GM12878 (cell line): ENCODE results near the gene NUDT3. TPM values are rescaled to one million over a fixed set of nuclear protein-coding genes. Genes with fewer than 3 reads are reported as not detected.

Source experiments
- ATF3 ChIP-seq: IDR thresholded peaks from 2 replicates; pipeline ENCODE4 v1.6.1; 2011; ENCODE audit warnings: low read depth, mild to moderate bottlenecking, low read length, moderate library complexity, borderline replicate concordance; ENCODE audit errors: extremely low read depth
- BACH1 ChIP-seq: fragments of 450-650 bp; IDR thresholded peaks from 2 replicates; pipeline ENCODE4 v1.6.1; 2017; ENCODE audit warnings: mild to moderate bottlenecking, borderline replicate concordance
- CUX1 ChIP-seq: IDR thresholded peaks from 2 replicates; pipeline ENCODE4 v1.6.1; 2012; ENCODE audit warnings: improper control_type of control experiment, low read depth, low read length; ENCODE audit not compliant: insufficient replicate concordance
- GABPA ChIP-seq: IDR thresholded peaks from 2 replicates; pipeline ENCODE4 v1.6.1; 2014; ENCODE audit warnings: antibody characterized with exemption, low read depth, mild to moderate bottlenecking, inconsistent platforms
- HDGF ChIP-seq: fragments of 450-650 bp; IDR thresholded peaks from 2 replicates; pipeline ENCODE4 v1.6.1; 2016; ENCODE audit warnings: antibody characterized with exemption
- KAT2A ChIP-seq: conservative IDR thresholded peaks from 2 replicates; pipeline ENCODE4 v1.6.1; 2011; ENCODE audit warnings: low read depth, low read length; ENCODE audit not compliant: control insufficient read depth
- KDM1A ChIP-seq: fragments of 200-600 bp; sonication (generic); IDR thresholded peaks from 2 replicates; pipeline ENCODE4 v1.6.1; 2016; ENCODE audit warnings: borderline replicate concordance
- MEF2A ChIP-seq: IDR thresholded peaks from 2 replicates; pipeline ENCODE4 v1.6.1; 2011; ENCODE audit warnings: low read depth, mild to moderate bottlenecking, low read length, moderate library complexity; ENCODE audit not compliant: insufficient read depth
- MYB ChIP-seq: fragments of 150-350 bp; IDR thresholded peaks from 2 replicates; pipeline ENCODE4 v1.6.1; 2014; ENCODE audit warnings: mild to moderate bottlenecking, low read depth, low read length, borderline replicate concordance
- MYC ChIP-seq: IDR thresholded peaks from 2 replicates; pipeline ENCODE4 v1.6.1; 2011; ENCODE audit warnings: mild to moderate bottlenecking, low read length, moderate library complexity, inconsistent platforms; ENCODE audit not compliant: insufficient read depth, insufficient replicate concordance, insufficient read length, severe bottlenecking
- NFYB ChIP-seq: IDR thresholded peaks from 2 replicates; pipeline ENCODE4 v1.6.1; 2011; ENCODE audit warnings: low read depth, mild to moderate bottlenecking, low read length, improper control_type of control experiment, moderate library complexity; ENCODE audit not compliant: insufficient read depth
- PAX8 ChIP-seq: fragments of 450-650 bp; IDR thresholded peaks from 2 replicates; pipeline ENCODE4 v1.6.1; 2017; ENCODE audit warnings: mild to moderate bottlenecking, moderate library complexity
- RBBP5 ChIP-seq: fragments of 200-600 bp; sonication (generic); conservative IDR thresholded peaks from 2 replicates; pipeline ENCODE4 v1.6.1; 2016
- SREBF2 ChIP-seq: IDR thresholded peaks from 2 replicates; pipeline ENCODE4 v1.6.1; 2012; ENCODE audit warnings: mild to moderate bottlenecking, low read length
- SUZ12 ChIP-seq: fragments of 200-600 bp; sonication (generic); IDR thresholded peaks from one replicate; pipeline ENCODE4 v1.6.1; 2018; ENCODE audit warnings: antibody characterized with exemption, mild to moderate bottlenecking; ENCODE audit not compliant: unreplicated experiment
- TCF12 ChIP-seq: IDR thresholded peaks from 2 replicates; pipeline ENCODE4 v1.6.1; 2011; ENCODE audit warnings: low read depth, mild to moderate bottlenecking, low read length
- TCF3 ChIP-seq: IDR thresholded peaks from 2 replicates; pipeline ENCODE4 v1.6.1; 2012; ENCODE audit warnings: low read depth, mild to moderate bottlenecking, low read length, borderline replicate concordance; ENCODE audit not compliant: insufficient read depth
- polyA plus RNA-seq, 11 experiments: library from polyadenylated mRNA; depleted of rRNA in 4 of 11; unstranded in 6 of 11; stranded (reverse) in 5 of 11; fragments of >200 nt; fragmentation: Nextera tagmentation in 4 of 11; fragmentation: Illumina TruSeq in 1 of 11; extraction: Ambion mirVana in 4 of 11; extraction: Trizol in 1 of 11; gene quantifications; 1 replicate in 1 of 11; 2 replicates in 10 of 11; pipeline versions ENCODE4 v1.2.1 to v1.2.3, GENCODE V29; 2011 to 2016; ENCODE audit warnings: inconsistent platforms in 2 of 11, missing spikeins in 2 of 11, low read depth in 1 of 11
- total RNA-seq, 4 experiments: library from RNA; depleted of rRNA in 3 of 4; stranded (reverse); fragments of >200 nt in 3 of 4; fragmentation: Illumina TruSeq in 1 of 4; extraction: Trizol in 1 of 4; gene quantifications; 2 replicates each; pipeline versions ENCODE4 v1.2.1 to v1.2.3, GENCODE V29; 2013 to 2021
- TF ChIP-seq, protein P1 (sequence below): fragments of 450-650 bp; IDR thresholded peaks from 2 replicates; pipeline ENCODE4 v1.6.1; 2018; ENCODE audit warnings: borderline replicate concordance, mild to moderate bottlenecking; ENCODE audit not compliant: partially characterized antibody
- TF ChIP-seq, protein P2 (sequence below): fragments of 450-650 bp; IDR thresholded peaks from 2 replicates; pipeline ENCODE4 v1.6.1; 2016; ENCODE audit warnings: mild to moderate bottlenecking

The NUDT3 gene
- total and polyA plus RNA-seq, 10 of the 15 experiments (the other 5 are each of a cell fraction or from before 2014, with no cell fraction given): 2.4 to 32.3 (median 25.5) TPM

DNA sequence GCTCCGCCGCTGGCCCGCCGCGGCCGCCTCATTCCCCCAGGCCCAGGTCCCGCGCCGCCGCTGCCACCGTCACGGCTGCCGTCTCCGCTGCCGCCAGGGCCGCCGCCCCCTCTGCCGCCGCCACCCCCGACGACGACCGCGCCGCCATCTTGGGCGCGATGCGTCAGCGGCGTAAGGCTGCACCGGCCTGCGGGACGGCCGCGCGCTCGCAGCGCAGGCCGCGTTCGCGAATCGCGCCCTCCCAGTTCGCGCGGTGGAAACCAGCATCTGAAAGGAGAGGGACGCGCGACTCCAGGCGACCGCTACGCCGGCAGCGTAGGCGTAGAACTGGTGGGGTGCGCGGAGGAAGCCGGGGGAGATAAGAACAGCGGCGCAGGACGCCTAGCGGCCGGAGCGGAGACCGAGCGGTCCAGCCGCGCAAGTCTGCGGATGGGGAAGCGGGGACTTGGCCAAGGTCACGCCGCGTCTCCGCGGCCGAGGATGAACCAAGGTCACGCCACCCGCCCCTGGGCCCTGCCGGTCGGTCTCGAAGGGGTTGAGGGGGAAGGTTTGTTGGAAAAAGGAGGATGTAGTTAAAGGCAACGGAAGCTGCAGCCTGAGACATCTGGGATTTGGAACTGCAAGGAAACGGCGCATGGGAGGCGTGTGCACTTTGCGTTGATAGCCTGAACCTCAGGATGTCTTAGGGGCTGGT is at the start of gene NUDT3 (continued):
- TF ChIP-seq CUX1 (no peak), MYB (no peak), MEF2A (0 out of 2 replicates have a peak, but pooled peaks have one; percentile 13), RBBP5 (no peak), PAX8 (no peak), GABPA (no peak), SREBF2 (no peak), KAT2A (no peak), NFYB (no peak), KDM1A (no peak), TCF12 (no peak), MYC (no peak), SUZ12 (no peak), HDGF (peak; percentile 87), BACH1 (peak; percentile 29), TCF3 (no peak), ATF3 (no peak)
- TF ChIP-seq, protein P1, sequence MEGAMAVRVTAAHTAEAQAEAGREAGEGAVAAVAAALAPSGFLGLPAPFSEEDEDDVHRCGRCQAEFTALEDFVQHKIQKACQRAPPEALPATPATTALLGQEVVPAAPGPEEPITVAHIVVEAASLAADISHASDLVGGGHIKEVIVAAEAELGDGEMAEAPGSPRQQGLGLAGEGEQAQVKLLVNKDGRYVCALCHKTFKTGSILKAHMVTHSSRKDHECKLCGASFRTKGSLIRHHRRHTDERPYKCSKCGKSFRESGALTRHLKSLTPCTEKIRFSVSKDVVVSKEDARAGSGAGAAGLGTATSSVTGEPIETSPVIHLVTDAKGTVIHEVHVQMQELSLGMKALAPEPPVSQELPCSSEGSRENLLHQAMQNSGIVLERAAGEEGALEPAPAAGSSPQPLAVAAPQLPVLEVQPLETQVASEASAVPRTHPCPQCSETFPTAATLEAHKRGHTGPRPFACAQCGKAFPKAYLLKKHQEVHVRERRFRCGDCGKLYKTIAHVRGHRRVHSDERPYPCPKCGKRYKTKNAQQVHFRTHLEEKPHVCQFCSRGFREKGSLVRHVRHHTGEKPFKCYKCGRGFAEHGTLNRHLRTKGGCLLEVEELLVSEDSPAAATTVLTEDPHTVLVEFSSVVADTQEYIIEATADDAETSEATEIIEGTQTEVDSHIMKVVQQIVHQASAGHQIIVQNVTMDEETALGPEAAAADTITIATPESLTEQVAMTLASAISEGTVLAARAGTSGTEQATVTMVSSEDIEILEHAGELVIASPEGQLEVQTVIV: no peak
- TF ChIP-seq, protein P2, sequence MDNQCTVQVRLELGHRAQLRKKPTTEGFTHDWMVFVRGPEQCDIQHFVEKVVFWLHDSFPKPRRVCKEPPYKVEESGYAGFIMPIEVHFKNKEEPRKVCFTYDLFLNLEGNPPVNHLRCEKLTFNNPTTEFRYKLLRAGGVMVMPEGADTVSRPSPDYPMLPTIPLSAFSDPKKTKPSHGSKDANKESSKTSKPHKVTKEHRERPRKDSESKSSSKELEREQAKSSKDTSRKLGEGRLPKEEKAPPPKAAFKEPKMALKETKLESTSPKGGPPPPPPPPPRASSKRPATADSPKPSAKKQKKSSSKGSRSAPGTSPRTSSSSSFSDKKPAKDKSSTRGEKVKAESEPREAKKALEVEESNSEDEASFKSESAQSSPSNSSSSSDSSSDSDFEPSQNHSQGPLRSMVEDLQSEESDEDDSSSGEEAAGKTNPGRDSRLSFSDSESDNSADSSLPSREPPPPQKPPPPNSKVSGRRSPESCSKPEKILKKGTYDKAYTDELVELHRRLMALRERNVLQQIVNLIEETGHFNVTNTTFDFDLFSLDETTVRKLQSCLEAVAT: 0 out of 2 replicates have a peak, but pooled peaks have one; percentile 40
